HFFc6 (cell line): Measurements from ENCODE around the gene WNT7A. TPM values are rescaled to one million over a fixed set of nuclear protein-coding genes. Genes with fewer than 3 reads are reported as not detected.

ENCODE experiments used
- DNase-seq: peaks from one replicate; pipeline ENCODE4 v3.0.0-alpha.2; 2018
- H3K27ac Mint-ChIP-seq: 2 replicates; pipeline ENCODE4 v1.8.0; 2020; ENCODE audit warnings: mild to moderate bottlenecking, mixed read lengths
- H3K27me3 Mint-ChIP-seq: 2 replicates; pipeline ENCODE4 v1.8.0; 2021; ENCODE audit warnings: mild to moderate bottlenecking, moderate library complexity, mixed read lengths; ENCODE audit not compliant: insufficient read depth
- H3K36me3 Mint-ChIP-seq: 2 replicates; pipeline ENCODE4 v1.8.0; 2021; ENCODE audit warnings: low read depth, mixed read lengths
- H3K4me1 Mint-ChIP-seq: 2 replicates; pipeline ENCODE4 v1.8.0; 2020; ENCODE audit warnings: low read depth, mixed read lengths
- H3K4me3 Mint-ChIP-seq: 2 replicates; pipeline ENCODE4 v1.8.0; 2020; ENCODE audit warnings: mild to moderate bottlenecking, moderate library complexity, mixed read lengths
- H3K9me3 Mint-ChIP-seq: 2 replicates; pipeline ENCODE4 v1.8.0; 2020; ENCODE audit warnings: mild to moderate bottlenecking, mixed read lengths
- total RNA-seq, 6 experiments: library from RNA; stranded (reverse); fragmentation: NEBNext Ultra II Directional; extraction: Animal tissue kit (Norgen Biotek cat#: 25700); gene quantifications; 2 replicates in 1 of 6; 3 replicates in 5 of 6; pipeline ENCODE4 v1.2.3, GENCODE V29; 2021
- TF ChIP-seq, protein P1 (sequence below): fragments of 200-600 bp; sonication (generic); IDR thresholded peaks from 2 replicates; pipeline ENCODE4 v1.5.0; 2021; ENCODE audit warnings: antibody characterized with exemption, mild to moderate bottlenecking

The WNT7A gene
- total RNA-seq, 6 experiments from 2014 or later: not detected

DNA sequence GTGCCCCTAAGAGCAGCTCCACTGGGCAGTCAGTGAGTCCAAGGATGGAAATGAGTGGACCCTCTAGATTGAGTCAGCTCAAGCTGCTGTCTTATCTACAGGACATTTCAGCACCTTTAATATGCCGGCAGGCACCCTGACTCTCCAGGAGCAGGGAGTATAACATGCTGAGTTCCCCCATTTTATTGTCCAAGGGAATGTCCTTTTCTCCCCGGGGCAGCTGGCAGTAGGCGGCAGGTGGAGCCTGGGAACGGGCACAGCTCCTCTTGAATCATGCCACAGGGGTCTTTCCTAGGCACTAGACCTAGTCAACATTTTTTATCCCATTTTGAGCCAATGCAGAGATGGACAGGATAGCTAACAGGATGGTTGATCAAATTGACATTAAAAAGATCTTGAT, 14.8 kb downstream of the WNT7A start:
- Mint-ChIP-seq H3K27ac (no peak overlapping the region), H3K4me3 (no peak overlapping the region), H3K9me3 (no peaks in the 10 kb centered on the region), H3K4me1 (no peaks in the 10 kb centered on the region), H3K36me3 (no peaks in the 10 kb centered on the region), H3K27me3 (peaks cover 27% of the 10 kb centered on the region)
- DNase-seq: no peak
- TF ChIP-seq, protein P1, sequence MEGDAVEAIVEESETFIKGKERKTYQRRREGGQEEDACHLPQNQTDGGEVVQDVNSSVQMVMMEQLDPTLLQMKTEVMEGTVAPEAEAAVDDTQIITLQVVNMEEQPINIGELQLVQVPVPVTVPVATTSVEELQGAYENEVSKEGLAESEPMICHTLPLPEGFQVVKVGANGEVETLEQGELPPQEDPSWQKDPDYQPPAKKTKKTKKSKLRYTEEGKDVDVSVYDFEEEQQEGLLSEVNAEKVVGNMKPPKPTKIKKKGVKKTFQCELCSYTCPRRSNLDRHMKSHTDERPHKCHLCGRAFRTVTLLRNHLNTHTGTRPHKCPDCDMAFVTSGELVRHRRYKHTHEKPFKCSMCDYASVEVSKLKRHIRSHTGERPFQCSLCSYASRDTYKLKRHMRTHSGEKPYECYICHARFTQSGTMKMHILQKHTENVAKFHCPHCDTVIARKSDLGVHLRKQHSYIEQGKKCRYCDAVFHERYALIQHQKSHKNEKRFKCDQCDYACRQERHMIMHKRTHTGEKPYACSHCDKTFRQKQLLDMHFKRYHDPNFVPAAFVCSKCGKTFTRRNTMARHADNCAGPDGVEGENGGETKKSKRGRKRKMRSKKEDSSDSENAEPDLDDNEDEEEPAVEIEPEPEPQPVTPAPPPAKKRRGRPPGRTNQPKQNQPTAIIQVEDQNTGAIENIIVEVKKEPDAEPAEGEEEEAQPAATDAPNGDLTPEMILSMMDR: no peak

- H3K4me3 Mint-ChIP-seq: no peak overlapping the region
- TF ChIP-seq, protein P1: no peak
- H3K4me1 Mint-ChIP-seq: no peaks in the 10 kb centered on the region
- no peaks in the 10 kb centered on the region for H3K9me3 Mint-ChIP-seq
- H3K27me3 Mint-ChIP-seq: peaks cover 27% of the 10 kb centered on the region
- no peak overlapping the region for H3K27ac Mint-ChIP-seq
- no peaks in the 10 kb centered on the region for H3K36me3 Mint-ChIP-seq
- DNase-seq: no peak
These were observed 15.8 kb downstream of the WNT7A start for GRCh38 chr3:13863965-13864595.

DNA sequence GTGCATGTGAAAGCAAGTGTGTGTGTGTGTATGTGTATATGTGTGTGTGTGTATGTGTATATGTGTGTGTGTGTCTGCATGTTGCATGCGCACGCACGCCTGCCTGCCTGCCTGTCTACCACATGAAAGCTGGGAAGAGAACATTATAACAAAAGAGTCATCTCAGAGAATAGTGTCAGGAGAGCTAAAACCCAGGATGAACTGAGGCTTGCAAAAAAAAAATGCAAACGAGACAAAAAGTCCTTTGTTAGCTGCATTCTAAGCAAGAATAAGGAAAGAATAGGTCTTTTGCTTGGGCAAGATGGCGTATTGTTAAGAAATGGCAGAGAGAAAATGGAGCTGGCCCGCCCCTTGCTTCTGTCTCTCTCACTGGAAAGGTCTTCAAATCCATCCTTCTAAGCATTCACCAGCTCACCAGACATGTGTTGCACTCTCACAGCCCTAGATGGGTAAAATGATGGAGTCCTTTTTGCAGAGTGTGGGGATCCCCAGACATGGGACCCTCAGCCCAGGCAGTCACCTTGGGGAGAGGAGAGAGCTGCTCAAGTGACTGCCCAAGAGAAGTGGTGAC, 16.4 kb downstream of the WNT7A start:
- H3K9me3 Mint-ChIP-seq: no peaks in the 10 kb centered on the region
- H3K36me3 Mint-ChIP-seq: no peaks in the 10 kb centered on the region
- H3K4me3 Mint-ChIP-seq: no peak overlapping the region
- H3K4me1 Mint-ChIP-seq: no peaks in the 10 kb centered on the region
- peaks cover 27% of the 10 kb centered on the region for H3K27me3 Mint-ChIP-seq
- no peak for DNase-seq
- no peak overlapping the region for H3K27ac Mint-ChIP-seq
- TF ChIP-seq, protein P1: no peak

- peaks cover 28% of the 10 kb centered on the region for H3K27me3 Mint-ChIP-seq
- no peak for DNase-seq
- no peak overlapping the region for H3K4me3 Mint-ChIP-seq
- H3K36me3 Mint-ChIP-seq: no peaks in the 10 kb centered on the region
- TF ChIP-seq, protein P1: no peak
- no peaks in the 10 kb centered on the region for H3K4me1 Mint-ChIP-seq
- H3K27ac Mint-ChIP-seq: no peak overlapping the region
- no peaks in the 10 kb centered on the region for H3K9me3 Mint-ChIP-seq
These were observed 18.4 kb downstream of the WNT7A start for GRCh38 chr3:13861461-13861860.

DNA sequence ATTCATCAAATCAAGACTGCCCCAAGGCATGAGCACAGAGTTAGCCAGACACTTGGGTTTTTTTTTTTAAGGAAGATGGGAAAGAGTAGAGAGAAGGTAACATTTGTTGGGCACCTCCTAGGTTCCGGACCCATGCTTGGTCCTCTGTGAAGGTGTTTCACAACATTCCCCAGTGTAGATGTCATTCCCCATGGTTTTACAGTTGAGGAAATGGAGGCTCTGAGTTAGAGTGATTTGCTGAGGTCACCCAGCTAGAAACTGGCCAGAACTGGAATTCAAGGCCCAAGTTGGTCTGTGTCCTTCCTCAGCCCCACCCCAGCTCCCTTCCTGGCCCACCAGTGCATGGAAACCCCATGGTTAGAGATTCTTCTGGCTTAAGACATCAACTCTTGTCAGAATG, 19.9 kb downstream of the WNT7A start:
- TF ChIP-seq, protein P1: no peak

More for the DNA sequence above, 19.9 kb downstream of the WNT7A start:
- H3K4me3 Mint-ChIP-seq: no peak overlapping the region
- no peak for DNase-seq
- no peaks in the 10 kb centered on the region for H3K36me3 Mint-ChIP-seq
- no peak overlapping the region for H3K27ac Mint-ChIP-seq
- no peaks in the 10 kb centered on the region for H3K4me1 Mint-ChIP-seq
- H3K27me3 Mint-ChIP-seq: peaks cover 24% of the 10 kb centered on the region
- H3K9me3 Mint-ChIP-seq: no peaks in the 10 kb centered on the region
